Small intestine (tissue), 16 donors: ENCODE data around the gene CCL21. TPM values are rescaled to one million over a fixed set of nuclear protein-coding genes. Genes with fewer than 3 reads are reported as not detected.
"Not testable (repeated sequence)": the region's sequence is repeated elsewhere in the genome, so short reads cannot be mapped to it uniquely, and the experiment has no call there.

Source experiments
- DNase-seq, 2 donors: peaks; one replicate each; pipeline versions ENCODE4 v3.0.0 to v3.0.0-alpha.2; 2013
- FAIRE-seq: peaks from 2 replicates; lab custom pipeline; 2012; peaks lifted over from hg19 to GRCh38; lab: Jason Lieb, UNC
- H3K27ac ChIP-seq, 3 donors: one replicate each; pipeline ENCODE4 v1.5.1; 2013; ENCODE audit warnings: low read length in 2 of 3, mild to moderate bottlenecking in 2 of 3, control low read depth in 1 of 3, inconsistent platforms in 1 of 3, low read depth in 1 of 3, moderate library complexity in 1 of 3
- H3K27me3 ChIP-seq, 3 donors: one replicate each; pipeline ENCODE4 v1.6.1; 2013; ENCODE audit warnings: low read length in 3 of 3, inconsistent platforms in 1 of 3; ENCODE audit not compliant: control insufficient read depth in 3 of 3, insufficient read depth in 3 of 3
- H3K36me3 ChIP-seq, 3 donors: one replicate each; pipeline ENCODE4 v1.6.1; 2013; ENCODE audit warnings: low read length in 3 of 3, inconsistent platforms in 1 of 3, low read depth in 1 of 3, mild to moderate bottlenecking in 1 of 3, moderate library complexity in 1 of 3; ENCODE audit not compliant: control insufficient read depth in 3 of 3, insufficient read depth in 2 of 3
- H3K4me1 ChIP-seq, 3 donors: one replicate each; pipeline ENCODE4 v1.6.1; 2013; ENCODE audit warnings: low read length in 2 of 3, inconsistent platforms in 1 of 3, low read depth in 1 of 3, mild to moderate bottlenecking in 1 of 3, moderate library complexity in 1 of 3; ENCODE audit not compliant: control insufficient read depth in 3 of 3, insufficient read depth in 2 of 3
- H3K4me3 ChIP-seq, 3 donors: one replicate each; pipeline ENCODE4 v1.5.1; 2013; ENCODE audit warnings: low read length in 3 of 3, control low read depth in 1 of 3, inconsistent platforms in 1 of 3, low read depth in 1 of 3, mild to moderate bottlenecking in 1 of 3, moderate library complexity in 1 of 3
- H3K9me3 ChIP-seq, 2 donors: one replicate each; pipeline ENCODE4 v1.6.1; 2013; ENCODE audit warnings: low read depth in 1 of 2, low read length in 1 of 2; ENCODE audit not compliant: control insufficient read depth in 2 of 2, insufficient read depth in 1 of 2
- WGBS, 3 donors: extraction: QIAGEN DNeasy Blood & Tissue Kit; methylation state at CpG; one replicate each; pipeline ENCODE4 v1.1.7; 2013; 5-methylcytosine and 5-hydroxymethylcytosine counted together
- long read RNA-seq, 10 donors: transcript quantifications; one replicate each; lab custom pipeline, GENCODE V29; 2026
- polyA plus RNA-seq, 4 donors: library from polyadenylated mRNA; stranded (reverse) in 3 of 4; unstranded in 1 of 4; fragments of 200-250 nt in 3 of 4; fragments of 120-200 nt in 1 of 4; gene quantifications; one replicate each; pipeline versions ENCODE4 v1.2.1 to v1.2.3, GENCODE V29; 2013
- donor health status: healthy with polysubstance abuse.
- donor health status: control.
- donor health status: control.
- donor health status: Bipolar disorder and iron deficiency.
- donor health status: healthy.

Gene CCL21
- 100 to 1,000 TPM in 1 of 4 donors, 10 to 100 TPM in 2, 1 to 10 TPM in 1; 2.2 to 286 (median 26.7) TPM for polyA plus RNA-seq
- long read RNA-seq, donor 1, transcript CCL21-201 (4 exons, 852 nt), result major isoform, 16 of 19 reads
- long read RNA-seq, donor 1, partial matches to known transcripts, result 0 of 19 reads
- long read RNA-seq, donor 1, other reads (novel, unspliced or antisense), result 0 of 19 reads
- long read RNA-seq, donor 2, transcript CCL21-201 (4 exons, 852 nt), result major isoform, 12 of 19 reads
- long read RNA-seq, donor 2, partial matches to known transcripts, result 7 of 19 reads
- long read RNA-seq, donor 2, other reads (novel, unspliced or antisense), result 0 of 19 reads
- long read RNA-seq, donor 3, transcript CCL21-201 (4 exons, 852 nt), result major isoform, 31 of 50 reads
- long read RNA-seq, donor 3, partial matches to known transcripts, result 15 of 50 reads
- long read RNA-seq, donor 3, other reads (novel, unspliced or antisense), result 0 of 50 reads
- long read RNA-seq, donor 4, result 0 reads
- long read RNA-seq, donor 5, partial matches to known transcripts, result 0 of 2 reads
- long read RNA-seq, donor 5, other reads (novel, unspliced or antisense), result 0 of 2 reads
- long read RNA-seq, donor 6, transcript CCL21-201 (4 exons, 852 nt), result major isoform, 9 of 10 reads
- long read RNA-seq, donor 6, partial matches to known transcripts, result 0 of 10 reads
- long read RNA-seq, donor 6, other reads (novel, unspliced or antisense), result 0 of 10 reads
- long read RNA-seq, donor 7, transcript CCL21-201 (4 exons, 852 nt), result major isoform, 19 of 25 reads
- long read RNA-seq, donor 7, partial matches to known transcripts, result 5 of 25 reads
- long read RNA-seq, donor 7, other reads (novel, unspliced or antisense), result 0 of 25 reads
- long read RNA-seq, donor 8, transcript CCL21-201 (4 exons, 852 nt), result major isoform, 9 of 15 reads
- long read RNA-seq, donor 8, partial matches to known transcripts, result 5 of 15 reads
- long read RNA-seq, donor 8, other reads (novel, unspliced or antisense), result 0 of 15 reads
- long read RNA-seq, donor 9, transcript CCL21-201 (4 exons, 852 nt), result major isoform, 8 of 10 reads
- long read RNA-seq, donor 9, partial matches to known transcripts, result 0 of 10 reads
- long read RNA-seq, donor 9, other reads (novel, unspliced or antisense), result 0 of 10 reads
- long read RNA-seq, donor 10, transcript CCL21-202 (3 exons, 599 nt), result minor isoform, 7 of 90 reads
- long read RNA-seq, donor 10, transcript CCL21-201 (4 exons, 852 nt), result major isoform, 47 of 90 reads
- long read RNA-seq, donor 10, partial matches to known transcripts, result 36 of 90 reads
- long read RNA-seq, donor 10, other reads (novel, unspliced or antisense), result 0 of 90 reads

- 38 to 54% (median 41%) methylated on average over 2 of the region's 2 CpGs for WGBS, 3 donors
- no peak for DNase-seq
Observed at GRCh38 chr9:34710023-34710422, at the start of gene CCL21. Gene CCL21 (minus strand): TSS chr9:34710136. CDS start chr9:34710066, 70 bp downstream.

DNA sequence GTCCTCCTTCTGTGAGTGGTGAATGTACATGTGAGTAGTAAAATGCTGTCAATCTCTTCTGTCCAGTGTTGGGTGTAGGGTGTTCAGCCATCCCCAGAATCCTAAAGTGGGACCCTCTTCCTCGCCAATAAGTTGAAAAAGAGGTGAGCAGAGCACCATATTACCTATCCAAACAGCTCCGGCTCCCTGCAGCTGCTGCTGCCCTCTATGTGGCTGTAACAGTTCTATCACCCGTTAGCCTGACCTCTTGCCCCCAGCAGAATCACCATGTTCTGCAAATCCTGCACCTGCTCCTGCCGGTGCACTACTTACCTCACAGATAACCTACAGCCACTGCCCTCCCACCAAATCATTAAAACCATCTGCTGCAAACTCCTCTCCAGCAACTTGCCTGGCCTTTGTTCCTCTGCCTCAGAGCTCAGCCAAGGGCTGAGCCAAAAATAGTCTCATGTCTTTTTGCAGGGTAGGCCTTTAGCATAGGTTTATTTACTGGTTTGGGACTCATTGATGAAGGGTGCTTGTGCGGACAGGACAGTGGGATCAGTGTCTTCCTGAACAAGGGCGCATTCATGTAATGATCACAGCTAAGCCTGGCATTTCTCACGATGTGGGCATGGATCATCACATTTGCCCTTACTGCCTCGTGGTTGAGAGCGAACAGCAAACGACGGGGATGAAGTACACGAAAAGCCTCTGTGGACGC, 49.6 kb upstream of the CCL21 start:
- Histone ChIP-seq H3K9me3 (no peaks in the 10 kb centered on the region), H3K36me3 (no peaks in the 10 kb centered on the region), H3K4me1 (no peaks in the 10 kb centered on the region), H3K27me3 (peaks cover 0 to 5% (median 3%) of the 10 kb centered on the region in 3 donors), H3K4me3 (no peak overlapping the region), H3K27ac (no peak overlapping the region)
- DNase-seq (no peak), FAIRE-seq (no peak)
- 68 to 77% (median 71%) methylated on average over 13 of the region's 13 CpGs for WGBS, 3 donors

More at GRCh38 chr9:34710023-34710422, at the start of gene CCL21:
- Histone ChIP-seq H3K27me3 (no peaks in the 10 kb centered on the region), H3K27ac (no peak within 1 kb of the TSS), H3K9me3 (no peaks in the 10 kb centered on the region), H3K4me1 (no peaks in the 10 kb centered on the region), H3K36me3 (no peaks in the 10 kb centered on the region), H3K4me3 (no peak within 1 kb of the TSS)
- FAIRE-seq, result no peak

DNA sequence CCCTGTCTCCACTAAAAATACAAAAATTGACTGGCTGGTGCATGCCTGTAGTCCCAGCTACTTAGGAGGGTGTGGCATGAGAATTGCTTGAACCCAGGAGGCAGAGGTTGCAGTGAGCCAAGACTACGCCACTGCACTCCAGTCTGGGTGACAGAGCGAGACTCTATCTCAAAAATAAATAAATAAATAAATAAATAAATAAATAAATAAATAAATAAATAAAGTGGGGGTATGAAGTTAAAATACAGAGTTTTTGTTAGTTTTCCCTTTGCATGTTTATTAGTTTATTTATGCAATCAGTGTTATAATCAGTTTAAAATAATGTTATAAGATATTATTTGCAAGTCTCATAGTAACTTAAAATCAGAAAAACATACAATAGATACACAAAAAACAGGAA, 40.4 kb upstream of the CCL21 start:
- H3K9me3 ChIP-seq, DNase-seq, H3K4me3 ChIP-seq, H3K4me1 ChIP-seq, H3K36me3 ChIP-seq, H3K27ac ChIP-seq, H3K27me3 ChIP-seq: not testable (repeated sequence)
- peak; percentile 64 for FAIRE-seq
- 35 to 75% (median 41%) methylated on average over 2 of the region's 2 CpGs for WGBS, 3 donors

- FAIRE-seq (no peak), DNase-seq (no peak)
- H3K4me3 ChIP-seq, result no peak overlapping the region
- H3K27ac ChIP-seq, result no peak overlapping the region
- no peaks in the 10 kb centered on the region for H3K9me3 ChIP-seq
- no peaks in the 10 kb centered on the region for H3K36me3 ChIP-seq
- H3K27me3 ChIP-seq, result peaks cover 0 to 3% (median 0%) of the 10 kb centered on the region in 3 donors
- H3K4me1 ChIP-seq, result peaks cover 0 to 2% (median 0%) of the 10 kb centered on the region in 3 donors
Observed at GRCh38 chr9:34746526-34746925, 36.6 kb upstream of the CCL21 start.

GRCh38 chr9:34744295-34745221, 34.6 kb upstream of the CCL21 start:
- H3K27ac ChIP-seq, result no peak overlapping the region
- no peak overlapping the region for H3K4me3 ChIP-seq
- 34 to 68% (median 50%) methylated on average over 2 of the region's 2 CpGs for WGBS, 3 donors
- H3K9me3 ChIP-seq, result no peaks in the 10 kb centered on the region
- DNase-seq (peak in 1 of 2 donors; percentile 5), FAIRE-seq (no peak)
- H3K4me1 ChIP-seq, result peaks cover 0 to 2% (median 0%) of the 10 kb centered on the region in 3 donors
- no peaks in the 10 kb centered on the region for H3K36me3 ChIP-seq
- peaks cover 0 to 3% (median 0%) of the 10 kb centered on the region in 3 donors for H3K27me3 ChIP-seq

DNA sequence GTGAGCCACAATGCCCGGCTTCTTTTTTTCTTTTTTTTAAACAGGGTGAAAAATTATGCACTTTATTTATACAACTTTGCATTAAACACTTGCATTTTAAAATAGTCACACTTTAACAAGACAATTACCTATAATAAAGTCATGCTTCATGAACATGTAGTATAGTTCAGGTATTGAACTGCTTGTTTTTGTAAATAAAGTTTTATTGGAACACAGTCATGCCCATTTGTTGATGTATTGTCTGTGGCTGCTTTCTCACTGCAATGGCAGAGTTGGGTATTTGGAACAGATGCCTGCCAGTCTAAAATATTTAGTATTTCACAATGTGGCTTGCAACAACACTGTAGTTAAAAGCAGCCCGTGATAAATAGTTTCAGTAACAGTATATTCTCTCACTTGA, 32.8 kb upstream of the CCL21 start:
- 90 to 95% (median 93%) methylated on average over 2 of the region's 2 CpGs for whole genome bisulfite sequencing, 3 donors
- FAIRE-seq, result no peak
- peaks cover 0 to 3% (median 0%) of the 10 kb centered on the region in 3 donors for H3K27me3 ChIP-seq
- H3K9me3 ChIP-seq, result no peaks in the 10 kb centered on the region
- H3K27ac ChIP-seq, result no peak overlapping the region
- H3K36me3 ChIP-seq, result no peaks in the 10 kb centered on the region
- H3K4me1 ChIP-seq, result peaks cover 0 to 2% (median 0%) of the 10 kb centered on the region in 3 donors
- H3K4me3 ChIP-seq, result no peak overlapping the region
- DNase-seq, result no peak

DNA sequence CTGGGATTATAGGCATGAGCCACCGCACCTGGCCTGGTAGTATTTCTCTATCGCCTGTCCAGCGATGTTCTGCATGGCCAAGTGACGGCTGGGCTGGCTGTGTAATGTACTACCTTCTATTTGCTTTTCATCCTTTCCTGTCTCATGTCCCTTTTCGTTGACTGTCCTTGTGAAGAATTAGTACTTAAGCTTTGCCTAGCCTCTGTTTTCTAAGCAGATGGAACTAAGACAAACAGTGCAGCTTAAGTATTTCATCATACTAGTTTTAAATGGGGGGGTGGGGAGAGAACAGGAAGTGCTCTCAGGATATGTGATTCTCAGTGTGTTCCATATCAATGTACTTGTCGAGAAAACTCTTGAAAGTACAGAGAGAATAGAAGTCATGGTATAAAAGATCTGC, 31.7 kb upstream of the CCL21 start:
- H3K9me3 ChIP-seq, result no peaks in the 10 kb centered on the region
- FAIRE-seq (no peak), DNase-seq (no peak)
- WGBS, 3 donors, result 63 to 88% (median 79%) methylated on average over 6 of the region's 6 CpGs
- peaks cover 0 to 2% (median 0%) of the 10 kb centered on the region in 3 donors for H3K4me1 ChIP-seq
- no peaks in the 10 kb centered on the region for H3K36me3 ChIP-seq
- peaks cover 0 to 3% (median 0%) of the 10 kb centered on the region in 3 donors for H3K27me3 ChIP-seq
- H3K27ac ChIP-seq, result no peak overlapping the region
- H3K4me3 ChIP-seq, result no peak overlapping the region
